IMR-90 (cell line): ENCODE measurements around the gene OSBP2. TPM values are rescaled to one million over a fixed set of nuclear protein-coding genes. Genes with fewer than 3 reads are reported as not detected.

ENCODE experiments used
- ATAC-seq: fragments of 200-7000 bp; cut with Tn5 transposase; 2 replicates; pipeline ENCODE4 v1.9.1; 2020; ENCODE audit warnings: low read depth, mild to moderate bottlenecking, moderate library complexity
- BruUV-seq: library from RNA; stranded (reverse); fragments of 400-500 nt; replicated peaks from 2 replicates; lab custom pipeline; 2021; lab: Mats Ljungman, UMichigan
- CTCF ChIA-PET: fragments of 300-600 bp; formaldehyde crosslinking; extraction: SDS; loops from one replicate; lab custom pipeline; 2021; ENCODE audit warnings: antibody characterized with exemption; lab: Yijun Ruan, JAX
- POLR2A ChIA-PET: fragments of 300-600 bp; sonication (Branson Sonifier 250); formaldehyde crosslinking; loops from one replicate; lab custom pipeline; 2022; ENCODE audit warnings: antibody characterized with exemption; ENCODE audit not compliant: unreplicated experiment; lab: Charles Lee
- DNase-seq: peaks from one replicate; pipeline ENCODE4 v3.0.0; 2013
- H2AFZ ChIP-seq: replicated peaks from 2 replicates; pipeline ENCODE3; 2013; ENCODE audit warnings: low read length, mild to moderate bottlenecking; ENCODE audit not compliant: poor library complexity
- H2AK5ac ChIP-seq: 2 replicates; pipeline ENCODE4 v1.6.1; 2013; ENCODE audit warnings: low read depth, low read length, inconsistent platforms
- H2AK9ac ChIP-seq: replicated peaks from 2 replicates; pipeline ENCODE3; 2013; ENCODE audit warnings: mild to moderate bottlenecking, low read depth, low read length, moderate library complexity; ENCODE audit not compliant: poor library complexity
- H2BK120ac ChIP-seq: 2 replicates; pipeline ENCODE4 v1.6.1; 2013; ENCODE audit warnings: low read depth, low read length, inconsistent platforms
- H2BK15ac ChIP-seq: 3 replicates; pipeline ENCODE4 v1.6.1; 2013; ENCODE audit warnings: low read depth, low read length, inconsistent platforms
- H2BK20ac ChIP-seq: 2 replicates; pipeline ENCODE4 v1.6.1; 2013; ENCODE audit warnings: low read depth, mild to moderate bottlenecking, inconsistent platforms, low read length, moderate library complexity
- H2BK5ac ChIP-seq: 2 replicates; pipeline ENCODE4 v1.6.1; 2013; ENCODE audit warnings: mild to moderate bottlenecking, low read depth, low read length, inconsistent platforms; ENCODE audit not compliant: poor library complexity, severe bottlenecking
- H3K14ac ChIP-seq: replicated peaks from 2 replicates; pipeline ENCODE4 v1.6.1; 2013; ENCODE audit warnings: low read depth, low read length, inconsistent platforms
- H3K18ac ChIP-seq: 2 replicates; pipeline ENCODE4 v1.6.1; 2013; ENCODE audit warnings: low read depth, low read length, control low read depth
- H3K23ac ChIP-seq: 2 replicates; pipeline ENCODE4 v1.6.1; 2013; ENCODE audit warnings: low read depth, low read length, inconsistent platforms
- H3K27ac ChIP-seq: 2 replicates; pipeline ENCODE4 v1.5.1; 2013; ENCODE audit warnings: mild to moderate bottlenecking, control low read depth, low read length; ENCODE audit not compliant: insufficient read depth
- H3K27me3 ChIP-seq: 2 replicates; pipeline ENCODE4 v1.6.1; 2013; ENCODE audit warnings: low read length; ENCODE audit not compliant: control insufficient read depth, insufficient read depth
- H3K36me3 ChIP-seq: 2 replicates; pipeline ENCODE4 v1.6.1; 2013; ENCODE audit warnings: low read length, mixed read lengths; ENCODE audit not compliant: control insufficient read depth, insufficient read depth
- H3K4ac ChIP-seq: 2 replicates; pipeline ENCODE4 v1.6.1; 2013; ENCODE audit warnings: low read depth, low read length, inconsistent platforms
- H3K4me1 ChIP-seq: 2 replicates; pipeline ENCODE4 v1.6.1; 2013; ENCODE audit warnings: low read length, mixed read lengths; ENCODE audit not compliant: control insufficient read depth, insufficient read depth
- H3K4me2 ChIP-seq: 2 replicates; pipeline ENCODE4 v1.6.1; 2013; ENCODE audit warnings: low read depth, mild to moderate bottlenecking, control low read depth, low read length, moderate library complexity
- H3K4me3 ChIP-seq: 2 replicates; pipeline ENCODE4 v1.5.1; 2013; ENCODE audit warnings: low read depth, mild to moderate bottlenecking, control low read depth, low read length, moderate library complexity; ENCODE audit not compliant: insufficient read depth
- H3K56ac ChIP-seq: 2 replicates; pipeline ENCODE4 v1.6.1; 2013; ENCODE audit warnings: low read length, inconsistent platforms; ENCODE audit not compliant: insufficient read depth; ENCODE audit errors: extremely low read depth
- H3K79me1 ChIP-seq, 2 experiments: 2 replicates each; pipeline ENCODE4 v1.6.1; 2013; ENCODE audit warnings: low read length in 2 of 2, inconsistent platforms in 1 of 2, low read depth in 1 of 2
- H3K9ac ChIP-seq: 2 replicates; pipeline ENCODE4 v1.6.1; 2013; ENCODE audit warnings: low read depth, low read length, control low read depth
- H3K9me1 ChIP-seq: 2 replicates; pipeline ENCODE4 v1.6.1; 2013; ENCODE audit warnings: low read length, inconsistent platforms; ENCODE audit not compliant: insufficient read depth
- H3K9me3 ChIP-seq: 2 replicates; pipeline ENCODE4 v1.6.1; 2013; ENCODE audit warnings: low read length; ENCODE audit not compliant: control insufficient read depth, insufficient read depth
- H4K20me1 ChIP-seq: 2 replicates; pipeline ENCODE4 v1.6.1; 2013; ENCODE audit warnings: low read length, inconsistent platforms; ENCODE audit not compliant: insufficient read depth
- H4K5ac ChIP-seq: 2 replicates; pipeline ENCODE4 v1.6.1; 2013; ENCODE audit warnings: mild to moderate bottlenecking, low read depth, low read length, control low read depth
- H4K8ac ChIP-seq, 2 experiments: 2 replicates each; pipeline ENCODE4 v1.6.1; 2013; ENCODE audit warnings: low read depth in 2 of 2, low read length in 2 of 2, control low read depth in 1 of 2, inconsistent platforms in 1 of 2
- H4K91ac ChIP-seq: 2 replicates; pipeline ENCODE4 v1.6.1; 2013; ENCODE audit warnings: low read depth, low read length, inconsistent platforms; ENCODE audit not compliant: insufficient read depth
- MXI1 ChIP-seq: IDR thresholded peaks from 2 replicates; pipeline ENCODE4 v1.6.1; 2012; ENCODE audit warnings: low read depth, mild to moderate bottlenecking, low read length, moderate library complexity, borderline replicate concordance
- WGBS, 2 experiments: methylation state at CpG; one replicate each; pipeline versions ENCODE4 v1.1.5 to v1.1.7; 2013; ENCODE audit warnings: missing lambda C conversion rate in 2 of 2; ENCODE audit not compliant: insufficient read length in 1 of 2; ENCODE audit errors: extremely low coverage in 2 of 2; 5-methylcytosine and 5-hydroxymethylcytosine counted together
- dilution Hi-C: fragments of 300-500 bp; cut with HindIII; formaldehyde crosslinking; loops from one replicate; pipeline ENCODE4 v1.14.3; 2018; ENCODE audit warnings: low sequenced_read_pairs; ENCODE audit not compliant: unreplicated experiment
- in situ Hi-C: fragments of 300-500 bp; cut with MboI; formaldehyde crosslinking; loops from 3 replicates; pipeline ENCODE4 v1.14.3; 2019; ENCODE audit warnings: low sequenced_read_pairs, inconsistent platforms, mixed read lengths
- intact Hi-C: fragments of 100-400 bp; cut with micrococcal nuclease; formaldehyde crosslinking; loops from 2 replicates; pipeline ENCODE4 v1.10.0; 2022
- polyA plus RNA-seq, 3 experiments: library from polyadenylated mRNA; depleted of rRNA; stranded (reverse); fragments of >200 nt; gene quantifications; 2 replicates each; pipeline ENCODE4 v1.2.3, GENCODE V29; 2012; ENCODE audit warnings: low replicate concordance in 1 of 3
- total RNA-seq: library from RNA; depleted of rRNA; stranded (reverse); fragments of >200 nt; gene quantifications from 2 replicates; pipeline ENCODE4 v1.2.3, GENCODE V29; 2012

Gene OSBP2
- total and polyA plus RNA-seq, 2 of the 4 experiments (the other 2 are of a cell fraction), result 1.8 to 2.2 TPM

- in situ Hi-C loops, result no loop called here
- ChIA-PET CTCF (no interaction called here), POLR2A (no interaction called here)
- Histone ChIP-seq H3K4me3 (no peak overlapping the region), H3K79me1 (no peaks in the 10 kb centered on the region), H4K20me1 (no peaks in the 10 kb centered on the region), H2BK5ac (no peak overlapping the region), H3K14ac (no peak overlapping the region), H3K4me2 (no peak overlapping the region), H3K9me3 (no peaks in the 10 kb centered on the region), H3K4me1 (no peaks in the 10 kb centered on the region; the same call in 1 of the 2 replicates), H4K91ac (no peak overlapping the region), H2BK20ac (no peak overlapping the region), H2BK15ac (no peak overlapping the region), H2AFZ (no peak overlapping the region), H3K36me3 (no peaks in the 10 kb centered on the region), H3K27me3 (no peaks in the 10 kb centered on the region; the same call in 1 of the 2 replicates), H3K9me1 (no peaks in the 10 kb centered on the region), H3K4ac (no peak overlapping the region), H3K56ac (no peak overlapping the region), H2BK120ac (no peak overlapping the region), H3K23ac (no peak overlapping the region), H3K9ac (no peak overlapping the region), H2AK5ac (no peak overlapping the region), H2AK9ac (peak overlapping the region; percentile 37), H4K8ac (no peak overlapping the region), H3K27ac (no peak overlapping the region), H4K5ac (no peak overlapping the region), H3K18ac (no peak overlapping the region)
- WGBS, 2 experiments, result no CpG with 5 or more reads among the region's 9 CpGs
- no peak for TF ChIP-seq MXI1
- BruUV-seq, result no TSS peak
- DNase-seq (peak; percentile 52), ATAC-seq (peak; percentile 62)
- dilution Hi-C loops, result no loop called here
- intact Hi-C loops, result no loop called here
These were observed 182.4 kb downstream of the OSBP2 start for GRCh38 chr22:30876915-30877553.
